Left hindlimb (tissue), 1 donor: ENCODE results near the gene PLXNB2.
"Not testable (repeated sequence)": the region's sequence is repeated elsewhere in the genome, so short reads cannot be mapped to it uniquely, and the experiment has no call there.

Experiments used
- DNase-seq: peaks from one replicate; pipeline ENCODE4 v3.0.0-alpha.2; 2018

PLXNB2 gene, protein sequence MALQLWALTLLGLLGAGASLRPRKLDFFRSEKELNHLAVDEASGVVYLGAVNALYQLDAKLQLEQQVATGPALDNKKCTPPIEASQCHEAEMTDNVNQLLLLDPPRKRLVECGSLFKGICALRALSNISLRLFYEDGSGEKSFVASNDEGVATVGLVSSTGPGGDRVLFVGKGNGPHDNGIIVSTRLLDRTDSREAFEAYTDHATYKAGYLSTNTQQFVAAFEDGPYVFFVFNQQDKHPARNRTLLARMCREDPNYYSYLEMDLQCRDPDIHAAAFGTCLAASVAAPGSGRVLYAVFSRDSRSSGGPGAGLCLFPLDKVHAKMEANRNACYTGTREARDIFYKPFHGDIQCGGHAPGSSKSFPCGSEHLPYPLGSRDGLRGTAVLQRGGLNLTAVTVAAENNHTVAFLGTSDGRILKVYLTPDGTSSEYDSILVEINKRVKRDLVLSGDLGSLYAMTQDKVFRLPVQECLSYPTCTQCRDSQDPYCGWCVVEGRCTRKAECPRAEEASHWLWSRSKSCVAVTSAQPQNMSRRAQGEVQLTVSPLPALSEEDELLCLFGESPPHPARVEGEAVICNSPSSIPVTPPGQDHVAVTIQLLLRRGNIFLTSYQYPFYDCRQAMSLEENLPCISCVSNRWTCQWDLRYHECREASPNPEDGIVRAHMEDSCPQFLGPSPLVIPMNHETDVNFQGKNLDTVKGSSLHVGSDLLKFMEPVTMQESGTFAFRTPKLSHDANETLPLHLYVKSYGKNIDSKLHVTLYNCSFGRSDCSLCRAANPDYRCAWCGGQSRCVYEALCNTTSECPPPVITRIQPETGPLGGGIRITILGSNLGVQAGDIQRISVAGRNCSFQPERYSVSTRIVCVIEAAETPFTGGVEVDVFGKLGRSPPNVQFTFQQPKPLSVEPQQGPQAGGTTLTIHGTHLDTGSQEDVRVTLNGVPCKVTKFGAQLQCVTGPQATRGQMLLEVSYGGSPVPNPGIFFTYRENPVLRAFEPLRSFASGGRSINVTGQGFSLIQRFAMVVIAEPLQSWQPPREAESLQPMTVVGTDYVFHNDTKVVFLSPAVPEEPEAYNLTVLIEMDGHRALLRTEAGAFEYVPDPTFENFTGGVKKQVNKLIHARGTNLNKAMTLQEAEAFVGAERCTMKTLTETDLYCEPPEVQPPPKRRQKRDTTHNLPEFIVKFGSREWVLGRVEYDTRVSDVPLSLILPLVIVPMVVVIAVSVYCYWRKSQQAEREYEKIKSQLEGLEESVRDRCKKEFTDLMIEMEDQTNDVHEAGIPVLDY (N-terminal part only)

DNA sequence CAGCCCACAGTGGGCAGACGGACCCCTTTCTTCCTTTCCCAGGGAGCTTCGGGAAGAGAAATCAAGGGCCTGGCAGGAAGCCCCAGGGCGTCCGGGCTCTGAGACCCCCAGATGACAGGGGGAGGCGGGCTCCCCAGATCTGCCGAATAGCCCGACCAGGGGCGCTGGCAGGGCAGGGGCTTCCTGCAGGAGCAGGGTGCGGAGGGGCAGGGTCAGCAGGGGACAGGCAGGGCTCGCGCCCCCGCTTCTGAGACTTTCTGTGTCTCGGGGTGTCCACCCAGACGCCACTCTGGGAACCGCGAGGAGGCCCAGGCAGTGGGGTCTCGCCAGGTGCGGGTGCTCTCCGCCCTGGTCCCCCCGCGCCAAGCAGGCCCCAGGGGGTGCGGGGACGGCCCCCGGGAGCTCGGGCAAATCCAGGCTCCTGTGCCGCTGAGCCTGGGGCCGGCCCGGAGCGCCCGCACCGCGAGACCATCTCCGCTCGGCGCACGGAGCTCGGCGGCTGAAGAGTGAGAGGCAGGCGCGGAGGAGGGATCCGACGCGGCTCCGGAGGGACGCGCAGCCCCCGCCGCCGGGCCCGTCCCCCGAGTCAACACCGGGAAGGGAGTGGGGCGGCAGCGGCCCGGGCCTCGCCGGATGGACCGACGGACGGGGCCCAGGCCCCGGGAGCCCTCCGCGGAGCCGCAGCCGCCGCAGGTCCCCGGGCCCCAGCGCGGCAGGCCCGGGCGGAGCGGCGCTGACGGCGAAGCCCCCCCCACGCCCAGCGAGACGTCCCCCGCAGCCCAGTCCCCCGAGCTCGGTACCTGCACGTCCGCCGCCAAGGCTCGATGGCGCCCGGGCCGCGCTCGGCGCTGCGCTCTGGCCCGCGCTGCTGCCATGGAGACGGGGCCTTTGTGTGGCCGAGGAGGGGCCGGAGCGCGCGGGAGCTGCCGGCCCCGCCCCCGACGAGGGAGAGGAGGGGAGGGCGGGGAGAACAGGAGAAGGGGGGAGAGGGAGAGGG lies at the start of gene PLXNB2:
TSS of gene PLXNB2 (minus strand) at position 894 of the 997 bp plus-strand sequence. CDS start 17,062 bp downstream, outside the sequence.
- DNase-seq, result peak; percentile 89

- DNase-seq, result no peak
Measured at GRCh38 chr22:50357222-50357621, 49.8 kb upstream of the PLXNB2 start.

GRCh38 chr22:50356186-50356585 lies 48.7 kb upstream of the PLXNB2 start:
- DNase-seq, result no peak

DNA sequence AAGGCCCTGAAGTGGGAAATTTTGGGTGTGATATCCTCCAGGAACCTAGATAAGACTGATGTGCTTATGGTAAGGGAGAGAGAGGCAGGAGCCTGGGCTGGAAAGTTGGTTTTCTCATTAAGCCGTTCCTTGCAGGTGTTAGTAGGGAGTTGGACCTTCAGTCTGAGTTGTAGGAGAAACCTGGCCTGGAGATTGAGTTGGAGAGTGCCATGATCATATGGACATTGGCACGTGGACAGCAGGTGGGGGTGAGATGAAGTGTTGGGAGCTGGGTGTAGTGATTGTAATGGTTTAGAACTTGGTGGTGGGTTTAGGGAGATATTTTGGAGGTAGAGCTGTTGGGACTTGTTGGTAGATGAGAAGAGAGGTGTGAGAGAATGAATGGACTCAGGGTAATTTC lies 40.6 kb upstream of the PLXNB2 start:
- DNase-seq, result no peak

DNA sequence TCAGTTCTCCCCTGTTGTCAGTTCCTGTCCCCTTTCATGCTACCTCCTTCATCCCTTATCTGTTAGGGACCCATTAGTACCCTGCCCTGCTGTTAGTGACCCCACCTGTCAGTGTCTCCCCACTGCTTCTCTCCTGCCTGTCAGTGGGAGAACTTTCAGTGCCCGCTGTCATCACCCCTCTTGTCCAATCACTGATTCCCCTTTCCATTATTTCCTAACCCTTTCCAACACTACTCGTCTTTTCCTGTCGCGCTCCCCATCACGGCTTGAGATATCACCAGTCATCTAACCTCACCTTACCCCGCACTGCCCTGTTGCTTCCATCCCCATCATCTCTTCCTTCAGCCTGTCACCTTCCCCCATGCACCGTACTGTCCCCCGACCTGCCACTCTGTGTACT lies 39.7 kb upstream of the PLXNB2 start:
- no peak for DNase-seq

- no peak for DNase-seq
Measured at GRCh38 chr22:50346470-50346869, 39.0 kb upstream of the PLXNB2 start.

GRCh38 chr22:50343541-50343935 lies 36.1 kb upstream of the PLXNB2 start:
- DNase-seq, result peak; percentile 39

- DNase-seq, result peak; percentile 86
Measured at GRCh38 chr22:50342651-50343540, 35.5 kb upstream of the PLXNB2 start, which contains the start of gene PPP6R2. PPP6R2 (plus strand) TSS chr22:50343327; CDS start chr22:50393909, 50,582 bp downstream.

DNA sequence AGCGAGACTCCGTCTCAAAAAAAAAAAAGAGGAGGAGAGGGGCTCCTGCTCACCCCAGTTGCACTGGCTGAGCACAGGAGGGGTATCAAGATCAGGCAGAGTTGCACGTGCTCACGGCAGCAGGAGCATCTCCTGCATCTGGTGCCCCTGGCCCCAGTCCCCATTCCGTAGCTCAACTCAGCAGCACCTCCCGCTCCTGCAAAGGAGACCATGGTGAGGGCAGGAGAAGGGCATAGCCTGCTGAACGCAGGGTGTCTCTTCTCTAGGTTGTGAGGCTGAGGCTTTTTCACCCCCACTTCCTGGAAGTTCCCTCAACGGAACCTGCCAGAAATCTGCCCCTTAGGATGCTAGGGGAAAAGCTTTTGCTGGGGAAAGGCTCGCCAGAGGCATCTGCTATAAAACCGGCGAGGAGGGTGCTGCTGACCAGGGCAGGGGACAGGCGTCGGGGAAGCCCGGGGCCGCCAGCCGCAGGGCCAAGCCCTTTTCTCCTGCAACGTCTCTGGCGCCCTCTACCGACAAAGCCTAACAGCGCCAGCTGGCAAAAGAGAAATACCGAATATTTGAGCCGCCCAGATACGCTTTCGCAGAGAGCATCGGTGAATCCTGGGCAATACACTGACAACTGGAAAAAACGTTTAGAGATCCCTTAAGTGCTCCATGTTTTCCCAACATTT lies 34.7 kb upstream of the PLXNB2 start:
- DNase-seq, result peak; percentile 85

- DNase-seq, result no peak
Measured at GRCh38 chr22:50339945-50340879, 32.8 kb upstream of the PLXNB2 start.

GRCh38 chr22:50338860-50339462 lies 31.5 kb upstream of the PLXNB2 start:
- no peak for DNase-seq

DNA sequence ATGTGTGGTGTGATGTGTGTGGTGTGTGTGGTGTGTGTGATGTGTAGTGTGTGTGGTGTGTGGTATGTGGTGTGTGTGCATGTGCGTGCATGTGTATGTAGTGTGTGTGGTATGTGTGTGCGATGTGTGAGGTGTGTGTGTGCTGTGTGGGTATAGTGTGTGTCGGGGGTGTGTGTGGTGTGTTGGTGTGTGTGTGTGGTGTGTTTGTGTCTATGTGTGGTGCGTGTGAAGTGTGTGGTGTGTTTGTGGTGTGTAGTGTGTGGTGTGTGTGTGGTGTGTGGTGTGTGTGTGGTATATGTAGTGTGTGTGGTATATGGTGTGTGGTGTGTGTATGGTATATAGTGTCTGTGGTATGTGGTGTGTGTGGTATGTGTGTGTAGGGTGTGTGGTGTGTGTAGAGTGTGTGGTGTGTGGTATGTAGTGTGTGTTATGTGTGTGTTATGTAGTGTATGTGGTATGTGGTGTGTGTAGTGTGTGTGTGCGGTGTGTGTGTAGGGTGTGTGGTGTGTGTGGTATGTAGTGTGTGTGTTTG lies 30.7 kb upstream of the PLXNB2 start:
- no peak for DNase-seq

GRCh38 chr22:50337262-50338041 lies 30.0 kb upstream of the PLXNB2 start:
- no peak for DNase-seq

DNA sequence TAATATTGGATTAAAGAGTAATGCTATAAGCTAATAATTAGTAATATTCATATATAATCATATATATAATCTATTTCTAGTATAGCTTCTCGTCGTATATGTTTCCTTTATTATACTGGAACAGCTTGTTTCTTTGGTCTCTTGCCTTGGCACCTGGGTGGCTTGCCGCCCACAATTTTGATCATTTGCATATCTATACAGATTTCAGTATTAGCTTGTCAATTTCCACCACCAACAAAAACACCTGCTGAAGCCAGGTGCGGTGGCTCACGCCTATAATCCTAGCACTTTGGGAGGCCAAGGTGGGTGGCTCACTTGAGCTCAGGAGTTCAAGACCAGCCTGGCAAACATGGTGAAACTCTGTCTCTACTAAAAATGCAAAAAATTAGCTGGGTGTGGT lies 27.0 kb upstream of the PLXNB2 start:
- not testable (repeated sequence) for DNase-seq

DNA sequence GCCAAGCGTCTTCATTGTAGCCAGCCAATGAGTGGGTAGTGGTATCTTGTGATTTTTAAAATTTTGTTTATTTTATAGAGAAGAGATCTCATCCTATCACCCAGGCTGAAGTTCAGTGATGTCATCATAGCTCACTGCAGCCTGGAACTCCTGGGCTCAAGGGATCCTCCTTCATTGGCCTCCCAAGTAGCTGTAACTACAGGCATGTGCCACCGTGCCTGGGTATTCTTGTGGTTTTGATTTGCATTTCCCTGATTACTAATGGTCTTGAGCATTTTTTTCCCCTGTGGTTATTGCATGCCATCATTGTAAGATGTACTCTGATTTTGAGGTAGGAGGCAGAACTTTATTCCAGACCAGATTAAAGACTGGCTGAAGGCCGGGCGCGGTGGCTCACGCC lies 21.8 kb upstream of the PLXNB2 start:
- no peak for DNase-seq

DNA sequence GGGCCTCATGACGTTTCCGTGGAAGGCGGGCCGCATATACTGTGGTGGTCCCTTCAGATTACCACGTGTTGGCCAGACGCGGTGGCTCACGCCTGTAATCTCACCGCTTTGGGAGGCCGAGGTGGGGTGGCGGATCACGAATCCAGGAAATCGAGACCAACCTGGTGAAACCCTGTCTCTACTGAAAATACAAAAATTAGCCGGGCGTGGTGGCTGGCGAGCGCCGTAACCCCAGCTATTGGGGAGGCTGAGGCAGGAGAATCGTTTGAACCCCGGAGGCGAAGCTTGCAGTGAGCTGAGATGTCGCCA lies 20.2 kb upstream of the PLXNB2 start:
- DNase-seq, result no peak

DNA sequence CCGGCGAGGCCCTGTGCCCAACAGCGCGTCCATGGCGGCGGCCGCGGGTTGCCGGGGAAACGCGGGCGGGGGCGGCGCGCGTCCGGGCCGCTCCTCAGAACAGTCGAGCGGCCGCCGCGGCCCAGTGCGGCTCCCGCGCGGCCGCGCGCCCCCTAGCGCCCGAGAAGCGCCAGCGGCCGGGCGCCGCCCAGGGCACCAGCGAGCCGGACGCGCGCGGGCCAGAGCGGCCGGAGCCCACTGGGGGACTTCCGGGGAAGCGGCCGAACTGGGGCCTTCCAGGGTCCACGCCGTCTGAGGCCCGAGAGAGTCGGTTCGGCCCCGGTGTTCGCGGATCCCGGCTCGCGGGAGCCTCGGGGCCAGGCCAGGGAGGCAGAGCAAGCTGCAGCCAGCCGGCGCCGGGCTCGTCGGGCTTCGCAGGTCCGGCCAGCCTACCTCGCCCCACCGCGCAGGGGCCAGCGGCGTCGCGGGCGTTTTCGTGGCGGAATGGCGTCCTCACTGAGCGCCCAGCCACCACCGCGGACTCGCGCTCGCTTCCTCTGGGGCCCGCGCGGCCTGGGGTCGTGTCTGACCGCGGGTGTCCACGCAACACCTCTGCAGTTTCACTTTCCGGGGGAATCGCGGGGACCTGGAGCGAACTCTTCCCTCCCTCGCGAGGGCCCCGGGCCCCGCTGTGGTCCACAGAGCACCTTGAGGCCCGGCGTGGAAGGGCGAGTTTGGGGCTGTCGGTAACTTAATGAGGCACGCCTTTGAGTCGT lies 19.7 kb upstream of the PLXNB2 start, which contains the start of gene DENND6B:
TSS of gene DENND6B (minus strand) at position 57 of the 755 bp plus-strand sequence. CDS start at position 33, 24 bp downstream.
- DNase-seq, result peak; percentile 88
